Measurements from ENCODE around the gene CFAP45.

The CFAP45 gene

GRCh38 chr1:159930634-159931033 is 30.7 kb upstream of the CFAP45 start:
- H3K27ac ChIP-seq (ENCODE audit: low read depth, low read length, poor library complexity, severe bottlenecking): no peak overlapping the region
- H3K9ac ChIP-seq (ENCODE audit: low read length): no peak overlapping the region
- peaks cover 4% of the 10 kb centered on the region for H3K4me1 ChIP-seq (ENCODE audit: insufficient read depth, low read length, severe bottlenecking)
- no peak overlapping the region for H2AFZ ChIP-seq (ENCODE audit: low read length)
- H3K9me3 ChIP-seq (ENCODE audit: low read length): no peaks in the 10 kb centered on the region
- no peaks in the 10 kb centered on the region for H3F3A ChIP-seq (ENCODE audit: insufficient read depth, low read length)
- H3K36me3 ChIP-seq (ENCODE audit: insufficient read depth, low read length): no peaks in the 10 kb centered on the region
- H4K20me1 ChIP-seq (ENCODE audit: insufficient read depth, low read length): no peaks in the 10 kb centered on the region
- no peaks in the 10 kb centered on the region for H3K79me2 ChIP-seq (ENCODE audit: insufficient read depth, low read length)
- no peak overlapping the region for H3K4me2 ChIP-seq (ENCODE audit: low read length)
- peaks cover 9% of the 10 kb centered on the region; the same call in 1 of the 2 replicates for H3K27me3 ChIP-seq (ENCODE audit: insufficient read depth, low read length)
- H3K4me3 ChIP-seq (ENCODE audit: low read depth, low read length, poor library complexity, severe bottlenecking): no peak overlapping the region
- TF ChIP-seq CTCF (IDR thresholded peaks at IDR 0.05; ENCODE audit: low read length) (no peak), EZH2 (IDR thresholded peaks at IDR 0.05; ENCODE audit: borderline replicate concordance, low read length) (no peak)
- no peaks in the 10 kb centered on the region for H3K9me2 ChIP-seq (ENCODE audit: low read depth, low read length)

- no peaks in the 10 kb centered on the region for H4K20me1 ChIP-seq (ENCODE audit: insufficient read depth, low read length)
- no peak overlapping the region for H3K4me2 ChIP-seq (ENCODE audit: low read length)
- H2AFZ ChIP-seq (ENCODE audit: low read length): no peak overlapping the region
- H3F3A ChIP-seq (ENCODE audit: insufficient read depth, low read length): no peaks in the 10 kb centered on the region
- H3K9ac ChIP-seq (ENCODE audit: low read length): no peak overlapping the region
- H3K27me3 ChIP-seq (ENCODE audit: insufficient read depth, low read length): peaks cover 7% of the 10 kb centered on the region; the same call in 1 of the 2 replicates
- no peaks in the 10 kb centered on the region for H3K9me3 ChIP-seq (ENCODE audit: low read length)
- TF ChIP-seq CTCF (IDR thresholded peaks at IDR 0.05; ENCODE audit: low read length) (no peak), EZH2 (IDR thresholded peaks at IDR 0.05; ENCODE audit: borderline replicate concordance, low read length) (no peak)
- no peaks in the 10 kb centered on the region for H3K36me3 ChIP-seq (ENCODE audit: insufficient read depth, low read length)
- no peaks in the 10 kb centered on the region for H3K79me2 ChIP-seq (ENCODE audit: insufficient read depth, low read length)
- H3K4me3 ChIP-seq (ENCODE audit: low read depth, low read length, poor library complexity, severe bottlenecking): no peak overlapping the region
- H3K9me2 ChIP-seq (ENCODE audit: low read depth, low read length): no peaks in the 10 kb centered on the region
- peaks cover 7% of the 10 kb centered on the region for H3K4me1 ChIP-seq (ENCODE audit: insufficient read depth, low read length, severe bottlenecking)
- H3K27ac ChIP-seq (ENCODE audit: low read depth, low read length, poor library complexity, severe bottlenecking): no peak overlapping the region
Observed at GRCh38 chr1:159930216-159930615, 30.3 kb upstream of the CFAP45 start.

- peak overlapping the region; percentile 26; the same call in 1 of the 2 replicates for H3K4me2 ChIP-seq (ENCODE audit: low read length)
- no peak overlapping the region for H2AFZ ChIP-seq (ENCODE audit: low read length)
- no peak overlapping the region for H3K27ac ChIP-seq (ENCODE audit: low read depth, low read length, poor library complexity, severe bottlenecking)
- H3K36me3 ChIP-seq (ENCODE audit: insufficient read depth, low read length): no peaks in the 10 kb centered on the region
- peaks cover 4% of the 10 kb centered on the region; the same call in 1 of the 2 replicates for H3K27me3 ChIP-seq (ENCODE audit: insufficient read depth, low read length)
- H3K9ac ChIP-seq (ENCODE audit: low read length): no peak overlapping the region
- H3F3A ChIP-seq (ENCODE audit: insufficient read depth, low read length): no peaks in the 10 kb centered on the region
- peaks cover 14% of the 10 kb centered on the region for H3K4me1 ChIP-seq (ENCODE audit: insufficient read depth, low read length, severe bottlenecking)
- H3K79me2 ChIP-seq (ENCODE audit: insufficient read depth, low read length): no peaks in the 10 kb centered on the region
- H4K20me1 ChIP-seq (ENCODE audit: insufficient read depth, low read length): no peaks in the 10 kb centered on the region
- H3K4me3 ChIP-seq (ENCODE audit: low read depth, low read length, poor library complexity, severe bottlenecking): no peak overlapping the region
- TF ChIP-seq EZH2 (IDR thresholded peaks at IDR 0.05; ENCODE audit: borderline replicate concordance, low read length) (no peak), CTCF (IDR thresholded peaks at IDR 0.05; ENCODE audit: low read length) (no peak)
- H3K9me2 ChIP-seq (ENCODE audit: low read depth, low read length): no peaks in the 10 kb centered on the region
- no peaks in the 10 kb centered on the region for H3K9me3 ChIP-seq (ENCODE audit: low read length)
Observed at GRCh38 chr1:159929155-159930051, 29.4 kb upstream of the CFAP45 start.
